HAP-1 (cell line): ENCODE measurements around the gene CPN1.
"Not testable (repeated sequence)": the region's sequence is repeated elsewhere in the genome, so short reads cannot be mapped to it uniquely, and the experiment has no call there.

ENCODE experiments used
- DNase-seq, 2 experiments: peaks; one replicate each; pipeline ENCODE4 v3.0.0-alpha.2; 2016 to 2020; ENCODE audit warnings: low spot score in 2 of 2
- H3K27me3 ChIP-seq: fragments of 250-450 bp; sonication (Bioruptor Pico); 2 replicates; pipeline ENCODE4 v1.5.1; 2020; ENCODE audit warnings: low read depth, mild to moderate bottlenecking, moderate library complexity
- H3K36me3 ChIP-seq: fragments of 250-450 bp; sonication (Bioruptor Pico); replicated peaks from 2 replicates; pipeline ENCODE4 v1.5.1; 2020; ENCODE audit warnings: mild to moderate bottlenecking
- H3K4me1 ChIP-seq: fragments of 250-450 bp; sonication (Bioruptor Pico); 2 replicates; pipeline ENCODE4 v1.5.1; 2020; ENCODE audit warnings: mild to moderate bottlenecking
- H3K4me3 ChIP-seq: fragments of 250-450 bp; sonication (Bioruptor Pico); 2 replicates; pipeline ENCODE4 v1.5.1; 2020; ENCODE audit warnings: mild to moderate bottlenecking, moderate library complexity
- H3K9me3 ChIP-seq: fragments of 250-450 bp; sonication (Bioruptor Pico); 2 replicates; pipeline ENCODE4 v1.5.1; 2020; ENCODE audit warnings: mild to moderate bottlenecking, moderate library complexity
- in situ Hi-C: fragments of 300-500 bp; cut with MboI; formaldehyde crosslinking; loops from 3 replicates; pipeline ENCODE4 v1.14.3; 2020; ENCODE audit warnings: low sequenced_read_pairs, inconsistent platforms, mixed read lengths

CPN1 gene

GRCh38 chr10:100103581-100103980 is 21.9 kb upstream of the CPN1 start:
- Histone ChIP-seq H3K4me3 (no peak overlapping the region), H3K27me3 (no peaks in the 10 kb centered on the region; the same call in 1 of the 2 replicates), H3K9me3 (no peaks in the 10 kb centered on the region), H3K36me3 (no peaks in the 10 kb centered on the region), H3K4me1 (no peaks in the 10 kb centered on the region)
- in situ Hi-C loops: no loop called here
- DNase-seq: no peak

GRCh38 chr10:100101192-100102076 is 19.8 kb upstream of the CPN1 start:
- H3K4me1 ChIP-seq: no peaks in the 10 kb centered on the region
- no peaks in the 10 kb centered on the region for H3K9me3 ChIP-seq
- no peak overlapping the region for H3K4me3 ChIP-seq
- DNase-seq: no peak
- in situ Hi-C loops: no loop called here
- no peaks in the 10 kb centered on the region for H3K36me3 ChIP-seq
- no peaks in the 10 kb centered on the region; the same call in 1 of the 2 replicates for H3K27me3 ChIP-seq

- H3K27me3 ChIP-seq: no peaks in the 10 kb centered on the region; the same call in 1 of the 2 replicates
- in situ Hi-C loops: no loop called here
- no peaks in the 10 kb centered on the region for H3K36me3 ChIP-seq
- no peaks in the 10 kb centered on the region for H3K9me3 ChIP-seq
- no peak overlapping the region for H3K4me3 ChIP-seq
- DNase-seq: no peak
- no peaks in the 10 kb centered on the region for H3K4me1 ChIP-seq
These were observed 19.0 kb upstream of the CPN1 start for GRCh38 chr10:100100651-100101184.

- no peaks in the 10 kb centered on the region; the same call in 1 of the 2 replicates for H3K9me3 ChIP-seq
- H3K4me3 ChIP-seq: no peak overlapping the region
- in situ Hi-C loops: no loop called here
- no peaks in the 10 kb centered on the region for H3K4me1 ChIP-seq
- no peaks in the 10 kb centered on the region for H3K27me3 ChIP-seq
- H3K36me3 ChIP-seq: no peaks in the 10 kb centered on the region
- no peak for DNase-seq
These were observed 7.6 kb upstream of the CPN1 start for GRCh38 chr10:100089241-100089640.

- H3K36me3 ChIP-seq, in situ Hi-C loops, H3K9me3 ChIP-seq, H3K4me1 ChIP-seq, DNase-seq, H3K27me3 ChIP-seq, H3K4me3 ChIP-seq: not testable (repeated sequence)
These were observed 5.0 kb upstream of the CPN1 start for GRCh38 chr10:100086708-100087107.

GRCh38 chr10:100085596-100085995 is 3.9 kb upstream of the CPN1 start:
- Histone ChIP-seq H3K4me1 (no peaks in the 10 kb centered on the region), H3K36me3 (no peaks in the 10 kb centered on the region), H3K4me3 (no peak overlapping the region), H3K27me3 (no peaks in the 10 kb centered on the region), H3K9me3 (no peaks in the 10 kb centered on the region; the same call in 1 of the 2 replicates)
- DNase-seq: no peak
- in situ Hi-C loops: no loop called here

- no peaks in the 10 kb centered on the region for H3K4me1 ChIP-seq
- H3K27me3 ChIP-seq: no peaks in the 10 kb centered on the region
- no peak for DNase-seq
- in situ Hi-C loops: no loop called here
- no peaks in the 10 kb centered on the region for H3K36me3 ChIP-seq
- H3K9me3 ChIP-seq: no peaks in the 10 kb centered on the region; the same call in 1 of the 2 replicates
- H3K4me3 ChIP-seq: no peak overlapping the region
These were observed 2.0 kb upstream of the CPN1 start for GRCh38 chr10:100083623-100084022.

- H3K27me3 ChIP-seq, H3K4me3 ChIP-seq, DNase-seq, H3K36me3 ChIP-seq, H3K4me1 ChIP-seq, H3K9me3 ChIP-seq, in situ Hi-C loops: not testable (repeated sequence)
These were observed 607 bp upstream of the CPN1 start for GRCh38 chr10:100082276-100082675.

GRCh38 chr10:100076750-100077149 is 4.9 kb downstream of the CPN1 start:
- in situ Hi-C loops: no loop called here

GRCh38 chr10:100075426-100076220 is 6.0 kb downstream of the CPN1 start:
- no peak for DNase-seq
- H3K9me3 ChIP-seq: no peaks in the 10 kb centered on the region
- in situ Hi-C loops: no loop called here
- no peaks in the 10 kb centered on the region for H3K36me3 ChIP-seq
- no peaks in the 10 kb centered on the region for H3K27me3 ChIP-seq
- no peak overlapping the region for H3K4me3 ChIP-seq
- no peaks in the 10 kb centered on the region; the same call in 1 of the 2 replicates for H3K4me1 ChIP-seq

More at GRCh38 chr10:100076750-100077149, 4.9 kb downstream of the CPN1 start:
- Histone ChIP-seq H3K4me1 (no peaks in the 10 kb centered on the region), H3K27me3 (no peaks in the 10 kb centered on the region), H3K9me3 (no peaks in the 10 kb centered on the region), H3K36me3 (no peaks in the 10 kb centered on the region), H3K4me3 (no peak overlapping the region)
- DNase-seq: no peak

GRCh38 chr10:100072514-100072913 is 9.2 kb downstream of the CPN1 start:
- H3K27me3 ChIP-seq: no peaks in the 10 kb centered on the region
- H3K4me1 ChIP-seq: no peaks in the 10 kb centered on the region; the same call in 1 of the 2 replicates
- H3K9me3 ChIP-seq: no peaks in the 10 kb centered on the region
- no peaks in the 10 kb centered on the region for H3K36me3 ChIP-seq
- DNase-seq: no peak
- no peak overlapping the region for H3K4me3 ChIP-seq
- in situ Hi-C loops: no loop called here

GRCh38 chr10:100071529-100071928 is 10.1 kb downstream of the CPN1 start:
- no peaks in the 10 kb centered on the region for H3K9me3 ChIP-seq
- no peaks in the 10 kb centered on the region; the same call in 1 of the 2 replicates for H3K4me1 ChIP-seq
- in situ Hi-C loops: no loop called here
- no peaks in the 10 kb centered on the region for H3K27me3 ChIP-seq
- no peak overlapping the region for H3K4me3 ChIP-seq
- DNase-seq: no peak
- no peaks in the 10 kb centered on the region for H3K36me3 ChIP-seq

- Histone ChIP-seq H3K9me3 (no peaks in the 10 kb centered on the region), H3K4me1 (no peaks in the 10 kb centered on the region; the same call in 1 of the 2 replicates), H3K4me3 (no peak overlapping the region), H3K27me3 (no peaks in the 10 kb centered on the region), H3K36me3 (no peaks in the 10 kb centered on the region)
- DNase-seq: no peak
- in situ Hi-C loops: no loop called here
These were observed 14.2 kb downstream of the CPN1 start for GRCh38 chr10:100067466-100067865.
